Heart left ventricle (tissue), 16 donors: Measurements from ENCODE around the gene RABEP2. TPM values are rescaled to one million over a fixed set of nuclear protein-coding genes. Genes with fewer than 3 reads are reported as not detected.
"Not testable (repeated sequence)": the region's sequence is repeated elsewhere in the genome, so short reads cannot be mapped to it uniquely, and the experiment has no call there.

ENCODE experiments used
- ATAC-seq, 4 donors: fragments of 200-7000 bp; cut with Tn5 transposase; one replicate each; pipeline ENCODE4 v1.9.1; 2020 to 2022; ENCODE audit warnings: moderate library complexity in 4 of 4, mild to moderate bottlenecking in 3 of 4, moderate number of reproducible peaks in 1 of 4
- DNase-seq, 5 donors: peaks; one replicate each; pipeline ENCODE4 v3.0.0-alpha.2; 2020
- H3K27ac ChIP-seq, 12 donors: fragments of 200-600 bp; sonication (generic) in 4 of 12; one replicate each; pipeline versions ENCODE4 v1.5.0 to v1.8.0; 2016 to 2022; ENCODE audit warnings: mild to moderate bottlenecking in 2 of 12
- H3K27me3 ChIP-seq, 9 donors: fragments of 200-600 bp; sonication (generic) in 2 of 9; one replicate each; pipeline versions ENCODE4 v1.5.1 to v1.8.0; 2016 to 2022; ENCODE audit warnings: mild to moderate bottlenecking in 3 of 9
- H3K36me3 ChIP-seq, 9 donors: fragments of 200-600 bp; sonication (generic) in 2 of 9; one replicate each; pipeline versions ENCODE4 v1.5.0 to v1.8.0; 2018 to 2022; ENCODE audit warnings: mild to moderate bottlenecking in 2 of 9
- H3K4me1 ChIP-seq, 12 donors: fragments of 200-600 bp; sonication (generic) in 4 of 12; one replicate each; pipeline versions ENCODE4 v1.5.0 to v1.8.0; 2016 to 2022; ENCODE audit warnings: mild to moderate bottlenecking in 3 of 12
- H3K4me3 ChIP-seq, 12 donors: fragments of 200-600 bp; sonication (generic) in 4 of 12; one replicate each; pipeline versions ENCODE4 v1.5.0 to v1.8.0; 2017 to 2022; ENCODE audit warnings: mild to moderate bottlenecking in 9 of 12, moderate library complexity in 4 of 12
- H3K9me3 ChIP-seq, 12 donors: fragments of 200-600 bp; sonication (generic) in 4 of 12; one replicate each; pipeline versions ENCODE4 v1.5.0 to v1.8.0; 2016 to 2022; ENCODE audit warnings: mild to moderate bottlenecking in 1 of 12
- POLR2A ChIP-seq, 2 donors: fragments of 450-650 bp; IDR thresholded peaks; one replicate each; pipeline ENCODE4 v1.6.1; 2017; ENCODE audit warnings: antibody characterized with exemption in 2 of 2, mild to moderate bottlenecking in 2 of 2, moderate library complexity in 2 of 2
- WGBS, 4 donors: extraction: QIAGEN DNeasy Blood & Tissue Kit in 2 of 4; methylation state at CpG; one replicate each; pipeline versions ENCODE4 v1.1.5 to v1.1.7; 2013 to 2018; 5-methylcytosine and 5-hydroxymethylcytosine counted together
- intact Hi-C, 10 donors: fragments of 100-400 bp; cut with DNase I; formaldehyde crosslinking; loops; one replicate each; pipeline versions ENCODE4 v1.11.1 to v1.14.2; 2022
- polyA plus RNA-seq, 2 donors: library from polyadenylated mRNA; stranded (reverse); fragments of 200-250 nt; gene quantifications; one replicate each; pipeline ENCODE4 v1.2.3, GENCODE V29; 2013
- total RNA-seq, 9 donors: library from RNA; depleted of rRNA in 2 of 9; stranded (reverse); fragments of >200 nt in 2 of 9; fragmentation: NEBNext Ultra II Directional in 3 of 9; extraction: Animal tissue kit (Norgen Biotek cat#: 25700) in 3 of 9; gene quantifications; one replicate each; pipeline versions ENCODE4 v1.1.0 to v1.2.4, GENCODE V29; 2016 to 2023
- TF ChIP-seq, protein P1 (sequence below), 12 donors: fragments of 200-600 bp; sonication (generic) in 4 of 12; IDR thresholded peaks; one replicate each; pipeline versions ENCODE4 v1.5.0 to v1.8.0; 2018 to 2022; ENCODE audit warnings: antibody characterized with exemption in 12 of 12, mild to moderate bottlenecking in 5 of 12
- donor health status: ischemic (EF 13 %, LVEDD 7.1; RV severe dilation, severe dysfunction).
- donor health status: healthy with polysubstance abuse.
- donor health status: DM: no; HTN: yes; CAD: no.
- donor health status: DM: no; HTN: no; CAD: no.
- donor health status: ischemic (EF 25% LVEDD 6.9; RV normal size, moderate dysfunction).
- donor health status: ischemic (EF 25% LVEDD 5.7; RV mildly dilated, moderate dysfunction).
- donor health status: healthy.
- donor health status: DM: yes; HTN: yes; CAD: no.
- donor health status: ischemic (EF 35%, LVEDD 5.7; RV mildly dilated, moderate dysfunction).
- donor health status: nonischemic (EF 11% LVEDD 7.7; RV severe dilation, severe dysfunction).
- donor health status: DM: yes; HTN: yes; CAD: no.
- donor health status: PGD.
- donor health status: ischemic (EF 29% LVEDD 5.4; RV normal size, mild dysfunction).
- donor health status: nonischemic (EF 23%, LVEDD 6.1; RV moderate dilation, normal function).

Gene RABEP2
- total and polyA plus RNA-seq, 11 donors, result 10.2 to 31.1 (median 14.9) TPM

- Histone ChIP-seq H3K36me3 (no peaks in the 10 kb centered on the region), H3K9me3 (no peaks in the 10 kb centered on the region), H3K4me3 (no peak overlapping the region), H3K27ac (no peak overlapping the region), H3K4me1 (no peaks in the 10 kb centered on the region), H3K27me3 (peaks cover 0 to 10% (median 0%) of the 10 kb centered on the region in 9 donors)
- ATAC-seq (no peak), DNase-seq (no peak)
- 46 to 57% (median 50%) methylated on average over 10 of the region's 10 CpGs for WGBS, 4 donors
- intact Hi-C loops, result loop anchor here in 1 of 10 donors (5.0 kb wide), 1 partner anchor 50 kb away; no protein-coding TSS in a partner anchor
- TF ChIP-seq, protein P1, sequence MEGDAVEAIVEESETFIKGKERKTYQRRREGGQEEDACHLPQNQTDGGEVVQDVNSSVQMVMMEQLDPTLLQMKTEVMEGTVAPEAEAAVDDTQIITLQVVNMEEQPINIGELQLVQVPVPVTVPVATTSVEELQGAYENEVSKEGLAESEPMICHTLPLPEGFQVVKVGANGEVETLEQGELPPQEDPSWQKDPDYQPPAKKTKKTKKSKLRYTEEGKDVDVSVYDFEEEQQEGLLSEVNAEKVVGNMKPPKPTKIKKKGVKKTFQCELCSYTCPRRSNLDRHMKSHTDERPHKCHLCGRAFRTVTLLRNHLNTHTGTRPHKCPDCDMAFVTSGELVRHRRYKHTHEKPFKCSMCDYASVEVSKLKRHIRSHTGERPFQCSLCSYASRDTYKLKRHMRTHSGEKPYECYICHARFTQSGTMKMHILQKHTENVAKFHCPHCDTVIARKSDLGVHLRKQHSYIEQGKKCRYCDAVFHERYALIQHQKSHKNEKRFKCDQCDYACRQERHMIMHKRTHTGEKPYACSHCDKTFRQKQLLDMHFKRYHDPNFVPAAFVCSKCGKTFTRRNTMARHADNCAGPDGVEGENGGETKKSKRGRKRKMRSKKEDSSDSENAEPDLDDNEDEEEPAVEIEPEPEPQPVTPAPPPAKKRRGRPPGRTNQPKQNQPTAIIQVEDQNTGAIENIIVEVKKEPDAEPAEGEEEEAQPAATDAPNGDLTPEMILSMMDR (IDR thresholded peaks at IDR 0.05), result no peak
- no peak for TF ChIP-seq POLR2A (IDR thresholded peaks at IDR 0.05)
These were observed 38.1 kb downstream of the RABEP2 start for GRCh38 chr16:28886945-28887344.

DNA sequence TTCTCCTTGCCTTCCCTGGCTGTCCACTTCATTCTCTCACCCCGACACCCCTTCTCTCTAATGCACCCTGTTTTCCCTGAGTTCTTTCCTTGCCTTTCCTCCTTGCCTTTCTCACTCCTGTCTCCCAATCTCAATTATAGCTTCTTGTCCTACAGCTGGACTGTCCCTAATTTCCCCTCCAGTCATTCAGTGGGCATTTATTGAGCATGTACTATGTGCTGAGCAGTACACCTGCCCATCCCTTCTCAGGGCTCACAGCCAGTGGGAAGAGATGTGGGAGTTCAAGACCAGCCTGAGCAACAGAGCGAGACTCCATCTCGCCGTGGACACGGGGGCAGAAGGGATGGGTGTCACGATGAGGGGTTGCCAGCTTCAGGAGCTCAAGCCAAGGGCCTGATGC is 41.0 kb downstream of the RABEP2 start:
- WGBS, 4 donors, result 87 to 95% (median 93%) methylated on average over 6 of the region's 6 CpGs
- Histone ChIP-seq H3K27me3 (peaks cover 0 to 10% (median 0%) of the 10 kb centered on the region in 9 donors), H3K4me1 (peaks cover 4 to 15% (median 11%) of the 10 kb centered on the region in 12 donors), H3K27ac (no peak overlapping the region), H3K4me3 (no peak overlapping the region), H3K36me3 (no peaks in the 10 kb centered on the region), H3K9me3 (no peaks in the 10 kb centered on the region)
- intact Hi-C loops, result loop anchor here in 2 of 10 donors (5.0 kb wide), 2 partner anchors 38 to 58 kb away; no protein-coding TSS in a partner anchor
- TF ChIP-seq, protein P1 (IDR thresholded peaks at IDR 0.05), result no peak
- TF ChIP-seq POLR2A (IDR thresholded peaks at IDR 0.05), result no peak
- DNase-seq (no peak), ATAC-seq (no peak)

- Histone ChIP-seq H3K36me3 (no peaks in the 10 kb centered on the region), H3K27ac (no peak overlapping the region), H3K4me1 (peaks cover 4 to 16% (median 11%) of the 10 kb centered on the region in 12 donors), H3K27me3 (peaks cover 0 to 10% (median 0%) of the 10 kb centered on the region in 9 donors), H3K4me3 (no peak overlapping the region), H3K9me3 (no peaks in the 10 kb centered on the region)
- intact Hi-C loops, result loop anchor here in 2 of 10 donors (5.0 kb wide), 2 partner anchors 39 to 59 kb away; no protein-coding TSS in a partner anchor
- no peak for TF ChIP-seq POLR2A (IDR thresholded peaks at IDR 0.05)
- TF ChIP-seq, protein P1 (IDR thresholded peaks at IDR 0.05), result no peak
- ATAC-seq (no peak), DNase-seq (no peak)
- WGBS, 4 donors, result 56 to 70% (median 58%) methylated on average over 19 to 25 of the region's 25 CpGs
These were observed 41.6 kb downstream of the RABEP2 start for GRCh38 chr16:28883221-28883996.

- Histone ChIP-seq H3K9me3 (no peaks in the 10 kb centered on the region), H3K4me1 (peaks cover 4 to 16% (median 11%) of the 10 kb centered on the region in 12 donors), H3K27me3 (peaks cover 0 to 10% (median 0%) of the 10 kb centered on the region in 9 donors), H3K4me3 (no peak overlapping the region), H3K36me3 (no peaks in the 10 kb centered on the region), H3K27ac (no peak overlapping the region)
- 46 to 54% (median 50%) methylated on average over 9 to 24 of the region's 24 CpGs for WGBS, 4 donors
- no peak for DNase-seq
- no peak for TF ChIP-seq POLR2A (IDR thresholded peaks at IDR 0.05)
- TF ChIP-seq, protein P1 (IDR thresholded peaks at IDR 0.05), result no peak
- intact Hi-C loops, result loop anchor here in 2 of 10 donors (5.0 kb wide), 2 partner anchors 40 to 60 kb away; no protein-coding TSS in a partner anchor
- ATAC-seq, result no peak
These were observed 42.4 kb downstream of the RABEP2 start for GRCh38 chr16:28882551-28883160.

DNA sequence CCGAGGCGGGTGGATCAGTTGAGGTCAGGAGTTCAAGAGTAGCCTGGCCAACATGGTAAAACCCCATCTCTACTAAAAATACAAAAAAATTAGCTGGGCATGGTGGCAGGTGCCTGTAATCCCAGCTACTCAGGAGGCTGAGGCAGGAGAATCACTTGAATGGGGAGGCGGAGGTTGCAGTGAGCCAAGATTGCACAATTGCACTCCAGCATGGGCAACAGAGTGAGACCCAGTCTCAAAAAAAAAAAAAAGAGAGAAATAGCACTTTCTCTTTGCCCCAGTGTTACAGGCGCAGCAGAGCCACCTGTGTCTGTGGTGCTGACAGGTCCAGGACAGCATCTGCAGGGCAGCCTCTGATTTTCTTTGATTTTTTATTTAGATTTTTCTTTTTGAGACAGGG is 43.5 kb downstream of the RABEP2 start:
- peaks cover 4 to 16% (median 11%) of the 10 kb centered on the region in 12 donors for H3K4me1 ChIP-seq
- not testable (repeated sequence) for H3K27ac ChIP-seq, H3K36me3 ChIP-seq, ATAC-seq, H3K9me3 ChIP-seq, H3K4me3 ChIP-seq, DNase-seq
- peaks cover 0 to 10% (median 0%) of the 10 kb centered on the region in 9 donors for H3K27me3 ChIP-seq
- intact Hi-C loops, result loop anchor here in 2 of 10 donors (5.0 kb wide), 2 partner anchors 41 to 61 kb away; no protein-coding TSS in a partner anchor
- WGBS, 4 donors, result 75 to 91% (median 84%) methylated on average over 4 of the region's 4 CpGs
